HTERT RPE-1 (cell line): Measurements from ENCODE around the gene MAPT.

Experiments
- in situ Hi-C: fragments of 300-500 bp; cut with MboI; formaldehyde crosslinking; loops from 4 replicates; pipeline ENCODE4 v1.14.3; 2020; ENCODE audit warnings: low sequenced_read_pairs

MAPT gene

GRCh38 chr17:45894022-45894784, at the start of gene MAPT:
Gene MAPT (plus strand): TSS chr17:45894554. CDS start chr17:45962338, 67,784 bp downstream.
- in situ Hi-C loops = no loop called here

DNA sequence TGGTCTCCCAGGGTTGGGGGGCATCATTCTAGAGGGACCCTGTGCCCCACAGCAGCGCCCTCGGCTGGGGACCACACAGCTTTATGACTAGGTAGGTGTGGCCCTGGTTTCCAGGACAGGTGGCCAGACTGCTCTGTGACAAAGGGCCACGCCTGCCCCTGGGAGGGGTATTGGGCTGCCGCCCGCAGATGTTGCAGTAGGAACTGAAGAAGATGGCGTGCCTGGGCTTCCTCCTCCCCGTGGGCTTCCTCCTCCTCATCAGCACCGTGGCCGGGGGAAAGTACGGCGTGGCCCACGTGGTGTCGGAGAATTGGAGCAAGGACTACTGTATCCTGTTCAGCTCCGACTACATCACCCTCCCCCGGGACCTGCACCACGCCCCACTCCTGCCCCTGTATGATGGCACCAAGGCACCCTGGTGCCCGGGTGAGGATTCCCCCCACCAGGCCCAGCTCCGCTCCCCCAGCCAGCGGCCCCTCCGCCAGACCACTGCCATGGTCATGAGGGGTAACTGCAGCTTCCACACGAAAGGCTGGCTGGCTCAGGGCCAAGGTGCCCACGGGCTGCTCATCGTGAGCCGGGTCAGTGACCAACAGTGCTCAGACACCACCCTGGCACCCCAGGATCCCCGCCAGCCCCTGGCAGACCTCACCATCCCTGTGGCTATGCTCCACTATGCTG, 49.5 kb upstream of the MAPT start, which contains the start of gene SPPL2C:
Gene SPPL2C, plus strand, starts transcription at position 187 of the 681 bp plus-strand sequence. Its CDS starts 26 bp downstream, at position 213.
- in situ Hi-C loops = no loop called here

DNA sequence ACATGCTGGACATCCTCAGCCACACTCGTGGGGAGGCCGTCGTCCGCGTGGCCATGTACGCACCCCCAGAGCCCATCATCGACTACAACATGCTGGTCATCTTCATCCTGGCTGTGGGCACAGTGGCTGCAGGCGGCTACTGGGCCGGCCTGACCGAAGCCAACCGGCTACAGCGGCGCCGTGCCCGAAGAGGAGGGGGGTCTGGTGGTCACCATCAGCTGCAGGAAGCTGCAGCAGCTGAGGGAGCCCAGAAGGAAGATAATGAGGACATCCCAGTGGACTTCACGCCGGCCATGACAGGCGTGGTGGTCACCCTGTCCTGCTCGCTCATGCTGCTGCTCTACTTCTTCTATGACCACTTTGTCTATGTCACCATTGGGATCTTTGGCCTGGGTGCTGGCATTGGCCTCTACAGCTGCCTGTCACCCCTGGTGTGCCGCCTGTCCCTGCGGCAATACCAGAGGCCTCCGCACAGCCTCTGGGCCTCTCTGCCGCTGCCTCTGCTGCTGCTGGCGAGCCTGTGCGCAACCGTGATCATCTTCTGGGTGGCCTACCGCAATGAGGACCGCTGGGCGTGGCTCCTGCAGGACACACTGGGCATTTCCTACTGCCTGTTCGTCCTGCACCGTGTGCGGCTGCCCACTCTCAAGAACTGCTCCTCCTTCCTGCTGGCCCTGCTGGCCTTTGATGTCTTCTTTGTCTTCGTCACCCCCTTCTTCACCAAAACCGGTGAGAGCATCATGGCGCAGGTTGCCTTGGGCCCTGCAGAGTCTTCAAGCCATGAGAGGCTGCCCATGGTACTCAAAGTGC, 48.8 kb upstream of the MAPT start:
- in situ Hi-C loops = no loop called here

DNA sequence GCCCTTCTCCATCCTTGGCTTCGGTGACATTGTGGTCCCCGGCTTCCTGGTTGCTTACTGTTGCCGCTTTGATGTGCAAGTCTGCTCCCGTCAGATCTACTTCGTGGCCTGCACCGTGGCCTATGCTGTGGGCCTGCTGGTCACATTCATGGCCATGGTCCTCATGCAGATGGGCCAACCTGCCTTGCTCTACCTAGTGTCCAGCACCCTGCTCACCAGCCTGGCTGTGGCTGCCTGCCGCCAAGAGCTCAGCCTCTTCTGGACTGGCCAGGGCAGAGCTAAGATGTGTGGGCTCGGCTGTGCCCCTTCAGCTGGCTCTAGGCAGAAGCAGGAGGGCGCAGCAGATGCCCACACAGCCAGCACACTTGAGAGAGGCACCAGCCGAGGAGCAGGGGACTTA, 48.1 kb upstream of the MAPT start:
- in situ Hi-C loops = no loop called here

- in situ Hi-C loops = no loop called here
Measured at GRCh38 chr17:45846646-45847045, 47.7 kb upstream of the MAPT start.

DNA sequence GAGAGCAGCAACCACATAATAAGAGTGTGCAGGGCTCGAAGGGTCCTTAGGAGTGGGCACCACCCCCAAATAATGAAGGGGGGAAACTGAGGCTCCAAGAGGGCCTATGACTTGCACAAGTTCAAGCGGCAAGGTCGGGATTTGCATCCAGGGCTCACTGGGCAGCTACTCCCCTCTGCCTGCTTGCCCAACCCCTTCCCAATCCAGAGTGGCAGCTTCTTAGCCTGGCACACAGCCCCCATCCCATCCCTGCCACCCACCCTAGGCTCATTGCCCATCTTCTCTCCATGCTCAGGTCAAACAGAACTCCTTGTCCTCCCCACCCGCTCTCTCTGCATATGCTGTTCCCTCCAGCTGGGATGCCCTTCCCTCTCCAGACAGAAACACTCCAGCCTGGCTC, 47.3 kb upstream of the MAPT start:
- in situ Hi-C loops = no loop called here

- in situ Hi-C loops = no loop called here
Measured at GRCh38 chr17:45847747-45848146, 46.6 kb upstream of the MAPT start.

- in situ Hi-C loops = no loop called here
Measured at GRCh38 chr17:45848405-45848804, 45.9 kb upstream of the MAPT start.

- in situ Hi-C loops = no loop called here
Measured at GRCh38 chr17:45848868-45849535, 45.4 kb upstream of the MAPT start.

DNA sequence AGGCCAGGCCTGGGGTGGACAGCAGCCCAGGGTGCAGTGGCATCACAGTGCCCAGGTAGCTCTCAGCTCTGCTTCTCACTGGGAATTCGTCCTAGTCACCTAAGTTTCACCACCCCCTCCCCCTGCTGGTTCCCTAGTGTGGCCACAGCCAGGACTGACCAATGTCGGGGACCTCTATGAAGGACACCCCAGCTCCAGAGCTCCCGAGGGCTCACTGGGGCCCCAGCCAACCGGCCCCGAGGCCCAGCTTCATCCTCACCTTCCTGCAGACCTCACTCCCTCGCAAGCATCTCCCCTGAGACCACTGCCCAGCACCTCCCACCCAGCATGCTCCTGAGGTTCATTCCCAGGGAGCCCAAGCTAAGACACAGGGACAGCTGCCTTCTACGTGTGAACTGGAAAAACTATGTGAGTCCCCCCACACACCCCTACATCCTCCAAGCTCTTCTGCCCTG, 44.8 kb upstream of the MAPT start:
- in situ Hi-C loops = no loop called here

DNA sequence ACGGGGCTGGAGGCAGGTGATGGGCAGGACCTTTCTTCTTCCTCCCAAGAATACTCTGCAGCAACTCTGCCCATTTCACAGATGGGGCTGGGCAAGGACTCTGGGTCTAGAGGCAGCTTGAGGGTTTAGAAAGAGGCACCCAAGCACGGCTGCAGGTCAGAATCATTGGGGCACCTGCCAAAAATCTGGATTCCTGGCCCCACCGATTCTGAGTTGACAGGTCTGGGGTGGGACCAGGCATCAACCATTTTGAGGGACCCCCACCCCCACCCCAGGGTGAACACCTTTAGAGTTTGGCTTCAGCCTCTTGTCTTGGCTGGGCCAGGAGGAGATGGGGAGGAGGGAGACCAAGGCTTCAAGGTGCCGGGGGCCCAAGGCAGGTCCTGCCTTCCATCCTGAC, 44.3 kb upstream of the MAPT start:
- in situ Hi-C loops = no loop called here

- in situ Hi-C loops = no loop called here
Measured at GRCh38 chr17:45850468-45850867, 43.9 kb upstream of the MAPT start.

DNA sequence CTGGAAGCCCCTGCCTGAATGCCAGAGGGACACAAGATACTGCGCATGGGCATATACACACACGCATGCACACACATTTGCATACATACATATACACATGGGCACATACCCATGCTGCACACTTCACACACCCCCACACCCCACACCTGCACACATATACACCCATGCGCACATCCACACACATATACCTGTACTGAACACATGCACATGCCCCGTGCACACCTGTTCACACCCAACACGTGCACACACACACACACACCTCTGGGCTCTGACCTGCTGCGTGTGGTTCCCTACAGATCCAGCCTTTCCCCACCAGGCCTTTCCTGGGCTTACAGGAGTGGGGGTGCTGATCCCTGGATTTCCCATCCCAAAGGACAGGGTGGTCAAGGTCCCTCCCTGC, 43.3 kb upstream of the MAPT start:
- in situ Hi-C loops = no loop called here

GRCh38 chr17:45851464-45851863, 42.9 kb upstream of the MAPT start:
- in situ Hi-C loops = no loop called here

GRCh38 chr17:45851873-45852272, 42.5 kb upstream of the MAPT start:
- in situ Hi-C loops = no loop called here

GRCh38 chr17:45852535-45853297, 41.6 kb upstream of the MAPT start:
- in situ Hi-C loops = no loop called here

- in situ Hi-C loops = no loop called here
Measured at GRCh38 chr17:45854209-45854608, 40.1 kb upstream of the MAPT start.

- in situ Hi-C loops = no loop called here
Measured at GRCh38 chr17:45855691-45856336, 38.5 kb upstream of the MAPT start.

GRCh38 chr17:45857977-45858708, 36.2 kb upstream of the MAPT start:
- in situ Hi-C loops = no loop called here
